GM18526 (cell line): Measurements from ENCODE around the gene MAP3K8.

Source experiments
- POLR2A ChIP-seq: IDR thresholded peaks from 3 replicates; pipeline ENCODE4 v1.6.1; 2011; ENCODE audit not compliant: insufficient read length; ENCODE audit errors: extremely low read depth

MAP3K8 gene

DNA sequence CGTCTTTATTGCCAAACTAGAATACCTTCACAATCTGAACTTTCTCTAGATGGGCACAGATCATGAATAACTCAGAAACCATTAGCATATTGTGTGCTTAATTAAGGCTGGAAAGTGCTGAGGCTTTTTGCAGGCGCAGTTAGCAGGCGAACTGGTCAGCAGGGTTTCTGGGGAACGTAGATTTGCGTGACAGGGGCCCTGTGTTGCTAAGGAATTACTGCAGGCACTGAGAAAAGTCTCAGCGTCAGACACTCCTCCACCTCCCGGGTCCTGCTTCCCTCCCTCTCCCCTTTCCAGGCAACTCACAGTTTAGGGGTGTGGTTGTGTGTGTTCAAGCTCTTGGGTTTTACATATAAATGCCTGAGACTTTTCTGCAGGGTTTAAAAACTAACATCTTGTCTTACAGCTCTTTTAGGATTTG lies 2.2 kb downstream of the MAP3K8 start:
- no peak for TF ChIP-seq POLR2A

DNA sequence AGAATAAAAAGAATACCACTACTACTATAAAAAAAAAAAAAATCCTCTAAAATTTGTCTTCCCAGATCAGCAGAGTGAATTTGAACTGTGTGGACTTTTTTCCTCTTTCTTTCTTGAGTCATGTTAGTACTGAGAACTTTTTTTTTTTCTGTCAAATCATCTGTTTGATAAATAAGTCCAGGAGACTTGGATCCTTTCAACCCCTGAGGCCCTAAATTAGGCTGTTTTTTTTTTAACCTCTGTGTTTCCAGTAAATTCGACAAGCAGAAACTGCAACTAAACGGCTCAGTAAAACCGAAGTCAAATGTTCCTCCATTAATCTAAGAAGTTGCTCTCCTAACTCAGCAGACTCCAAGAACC lies 2.7 kb downstream of the MAP3K8 start:
- TF ChIP-seq POLR2A: no peak

DNA sequence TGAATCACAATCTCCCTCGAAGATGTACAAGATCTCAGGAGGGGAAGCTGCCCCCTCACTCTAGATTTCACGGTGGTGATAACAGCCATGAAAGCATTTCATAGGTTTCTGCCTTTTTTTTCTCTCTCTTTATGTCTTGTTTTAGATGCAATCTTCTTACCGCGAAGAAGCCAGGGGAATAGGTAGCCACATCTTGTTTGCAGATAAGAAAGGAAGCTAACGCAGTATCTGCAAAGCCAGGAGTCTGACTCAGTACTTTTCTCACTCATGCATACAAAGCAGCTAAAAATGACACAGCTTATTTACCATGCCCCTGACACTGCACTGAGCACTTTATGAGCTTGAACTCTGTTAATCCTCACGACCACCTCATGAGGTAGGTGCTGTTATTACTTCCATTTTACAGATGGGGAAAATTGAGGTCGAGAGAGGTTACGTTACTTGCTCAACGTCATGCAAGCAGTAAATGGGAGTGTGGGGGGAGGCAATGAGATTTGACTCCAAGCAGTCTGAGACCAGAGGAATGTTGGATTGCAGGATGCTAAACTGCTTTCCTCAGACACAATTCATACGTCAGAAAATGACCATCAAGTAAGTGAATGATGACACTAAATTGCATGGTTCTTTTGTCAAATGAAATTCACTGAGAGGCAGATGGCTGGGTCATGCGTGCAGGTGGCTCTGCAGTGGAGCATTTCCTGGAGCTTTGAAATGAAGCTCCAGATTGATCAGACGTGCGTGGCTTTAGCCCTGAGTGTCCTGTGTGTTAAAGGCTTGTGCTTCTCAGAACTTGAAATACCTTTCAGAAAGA lies 3.3 kb downstream of the MAP3K8 start:
- no peak for TF ChIP-seq POLR2A

DNA sequence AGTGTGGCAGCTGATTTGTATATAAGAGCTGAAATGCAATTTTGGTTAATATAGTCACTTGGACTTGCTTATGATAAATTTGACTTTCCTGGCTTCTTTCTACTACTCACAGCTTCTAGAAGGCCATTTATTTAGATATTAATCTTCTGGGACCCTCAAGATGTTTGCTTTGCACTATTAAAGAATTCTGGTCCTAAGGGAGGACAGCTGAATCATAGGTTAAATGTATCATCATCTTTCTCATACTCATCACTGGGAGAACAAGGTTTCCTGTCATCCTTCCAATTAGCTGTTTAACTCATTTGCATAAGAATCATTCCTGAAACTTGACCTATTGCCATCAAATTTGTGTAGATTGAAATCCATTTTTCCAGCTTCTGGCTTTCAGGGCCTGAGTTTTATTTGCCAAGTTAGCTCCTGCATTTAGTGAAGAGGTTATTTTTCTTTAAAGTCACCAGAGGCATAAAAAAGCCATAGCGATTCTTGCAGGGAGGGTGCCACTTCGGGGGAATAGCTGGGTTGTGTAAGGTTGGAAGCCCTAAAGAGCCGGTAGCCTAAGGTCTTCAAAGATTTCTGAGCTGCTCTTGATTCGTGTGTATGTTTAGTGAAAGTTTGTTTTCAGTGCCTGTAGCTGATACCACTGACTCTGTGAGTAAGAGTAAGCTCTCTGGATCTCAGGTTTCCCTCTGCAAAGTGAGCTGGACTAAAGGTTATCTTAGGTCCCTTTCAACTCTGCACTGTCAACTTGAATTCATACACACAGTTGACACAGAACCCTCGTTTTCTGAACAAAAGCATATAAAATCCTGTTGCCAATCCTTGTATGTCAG lies 4.3 kb downstream of the MAP3K8 start:
- no peak for TF ChIP-seq POLR2A

DNA sequence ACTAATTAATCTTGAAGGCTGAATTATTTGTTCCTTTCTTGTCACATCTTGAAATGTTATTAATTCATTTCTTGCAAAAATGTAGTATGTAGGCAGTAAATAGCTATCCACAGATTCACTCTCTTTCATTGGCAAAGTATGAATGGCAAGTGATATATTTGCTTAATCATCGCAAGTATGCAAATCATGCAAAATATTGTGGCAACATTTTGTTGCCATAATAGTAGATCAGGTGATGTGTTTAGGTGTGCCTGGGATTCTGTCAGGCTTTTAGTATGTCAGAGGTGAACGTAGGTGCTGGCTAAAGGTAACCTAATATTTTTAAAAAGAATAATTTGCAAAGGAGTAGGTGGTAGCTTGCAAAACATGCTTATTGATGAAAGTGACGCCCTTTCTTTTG lies 5.9 kb downstream of the MAP3K8 start:
- TF ChIP-seq POLR2A: no peak

DNA sequence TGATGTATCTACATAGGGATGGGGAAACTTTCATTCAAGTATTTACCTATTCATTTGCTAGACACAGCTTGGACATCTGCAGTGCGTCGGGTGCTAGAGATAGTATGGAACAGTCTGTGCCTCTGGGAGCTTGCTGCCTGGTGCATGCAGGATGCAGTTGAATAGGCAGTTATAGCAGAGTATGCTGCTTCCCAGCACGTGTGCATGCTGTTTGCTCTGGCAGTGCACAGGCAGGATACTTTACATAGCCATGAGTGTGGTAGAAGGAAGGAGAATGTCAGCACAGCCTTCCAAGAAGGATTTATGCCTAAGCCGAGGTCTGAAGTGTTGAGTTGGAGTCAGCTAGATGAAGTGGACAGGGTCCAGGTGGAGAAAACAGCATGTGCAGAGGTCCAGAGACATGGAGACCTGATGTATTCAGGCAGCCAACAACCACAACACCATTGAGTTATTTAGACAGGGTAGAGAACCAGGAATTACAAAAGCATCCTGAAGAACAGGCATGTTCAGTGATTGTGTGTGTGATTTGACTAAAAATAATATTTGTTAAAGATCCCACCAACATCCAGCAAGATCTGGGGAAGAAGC lies 8.1 kb downstream of the MAP3K8 start:
- no peak for TF ChIP-seq POLR2A

DNA sequence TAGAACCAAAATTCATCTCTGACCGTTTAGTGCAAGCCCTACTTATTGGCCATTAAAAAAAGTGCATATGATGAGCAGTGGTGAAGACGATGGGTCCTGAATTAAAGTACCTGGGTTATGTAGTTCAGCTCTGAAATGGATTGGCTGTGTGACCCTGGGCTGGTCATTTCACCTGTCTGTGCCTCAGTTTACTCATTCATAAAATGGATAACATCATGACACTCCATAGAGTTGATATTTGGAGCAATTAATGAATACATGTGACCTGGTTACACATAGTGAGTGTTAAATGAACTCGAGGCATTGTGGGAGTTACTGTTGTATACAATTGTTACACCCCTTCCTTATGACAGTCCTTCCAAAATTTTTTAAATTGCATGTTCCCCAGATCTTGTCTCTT lies 9.1 kb downstream of the MAP3K8 start:
- no peak for TF ChIP-seq POLR2A

DNA sequence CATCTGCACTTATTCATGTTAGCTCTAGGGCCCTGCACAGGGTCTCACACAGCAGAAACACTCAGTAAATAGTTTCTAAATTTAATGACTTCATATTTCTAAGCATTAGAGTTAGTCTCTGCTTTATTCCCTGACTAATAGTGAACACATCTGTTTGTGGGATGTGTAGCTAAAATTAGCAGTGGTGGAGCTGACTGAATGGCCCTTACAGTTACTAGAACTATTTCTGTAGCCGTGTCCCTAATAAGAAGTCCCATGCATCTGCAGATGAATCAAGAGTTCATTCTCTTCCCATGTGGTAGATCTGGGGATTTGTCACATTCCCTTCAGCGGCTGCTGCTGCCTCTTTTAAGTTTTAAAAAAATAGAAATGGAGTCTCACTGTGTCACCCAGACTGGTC lies 11.7 kb downstream of the MAP3K8 start:
- TF ChIP-seq POLR2A: no peak

DNA sequence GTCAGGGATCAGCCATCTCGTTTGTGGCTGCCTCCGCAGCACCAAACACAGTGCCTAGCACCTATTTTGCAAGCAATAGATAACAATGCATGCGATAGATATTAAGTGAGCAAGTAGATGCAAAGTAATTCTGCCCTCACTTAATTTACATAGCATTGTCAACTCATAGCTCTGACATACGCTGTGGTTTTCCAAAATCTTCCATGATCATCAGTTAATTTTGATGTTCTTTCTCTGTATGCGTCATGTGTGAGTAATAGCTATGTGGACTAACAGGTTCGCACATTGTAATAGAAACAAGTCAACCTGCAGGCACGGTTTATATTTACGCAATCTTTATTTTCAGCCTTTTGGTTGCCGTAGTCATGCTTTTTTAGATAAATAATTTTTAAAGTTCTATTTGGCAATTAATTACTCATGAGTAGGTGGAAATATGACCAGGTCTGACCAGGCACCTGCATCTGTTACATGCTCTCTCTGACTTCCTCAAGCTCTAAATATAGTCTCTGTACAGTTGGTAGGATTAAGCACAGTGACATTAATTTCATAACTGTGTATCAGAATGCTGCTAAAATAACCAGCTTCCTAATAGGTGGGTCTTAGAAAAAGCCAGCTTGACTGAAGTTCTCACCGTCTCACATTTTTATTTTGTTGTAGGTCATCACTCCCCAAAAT lies 13.3 kb downstream of the MAP3K8 start:
- TF ChIP-seq POLR2A: no peak

DNA sequence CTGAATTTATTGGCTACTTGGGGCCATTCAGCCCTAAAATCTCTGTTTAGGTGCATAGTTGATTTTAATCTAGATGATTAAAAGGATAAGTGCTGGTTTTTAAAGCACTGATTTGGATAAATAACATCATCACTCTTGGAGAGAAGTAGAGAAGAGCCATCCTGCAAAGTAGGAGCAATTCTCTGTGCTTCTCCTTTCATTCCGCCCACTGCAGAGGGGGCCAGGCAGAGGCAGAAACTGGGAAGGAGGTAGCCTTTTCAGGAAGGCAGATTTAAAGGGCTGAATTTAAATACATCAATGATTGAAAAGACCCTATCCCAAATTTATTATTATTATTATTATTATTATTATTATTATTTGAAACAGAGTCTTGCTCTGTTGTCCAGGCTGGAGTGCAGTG lies 14.1 kb downstream of the MAP3K8 start:
- TF ChIP-seq POLR2A: no peak

DNA sequence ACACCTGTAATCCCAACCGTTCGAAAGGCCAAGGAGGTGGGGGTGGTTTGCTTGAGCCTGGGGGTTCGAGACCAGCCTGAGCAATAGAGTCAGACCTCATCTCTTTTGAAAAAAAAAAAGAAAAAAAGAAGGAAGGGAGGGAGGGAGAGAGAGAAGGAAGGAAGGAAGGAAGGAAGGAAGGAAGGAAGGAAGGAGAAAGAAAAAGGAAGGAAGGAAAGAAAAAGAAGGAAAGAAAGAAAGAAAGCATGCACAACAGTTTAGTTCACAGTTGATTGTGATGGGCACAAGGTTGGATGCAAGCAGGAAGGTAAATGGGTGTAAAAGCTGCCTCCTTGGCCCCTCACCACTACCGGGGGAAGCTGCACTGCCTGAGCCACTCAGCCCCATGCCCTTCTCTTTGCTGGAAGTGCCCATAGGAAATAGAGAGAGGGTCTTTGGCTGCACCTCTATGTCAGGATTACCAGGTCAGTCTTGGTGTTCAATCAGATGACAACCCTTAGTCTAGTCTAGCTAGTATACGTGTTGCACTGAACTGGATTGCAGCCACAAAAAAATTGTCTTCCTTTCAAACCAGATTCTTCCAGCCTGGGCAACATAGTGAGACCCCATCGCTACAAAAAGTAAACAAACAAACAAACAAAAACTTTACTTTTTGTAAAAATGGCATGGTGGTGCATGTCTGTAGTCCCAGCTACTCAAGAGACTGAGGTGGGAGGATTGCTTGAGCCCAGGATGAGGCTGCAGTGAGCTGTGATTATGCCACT lies 20.0 kb downstream of the MAP3K8 start:
- no peak for TF ChIP-seq POLR2A

DNA sequence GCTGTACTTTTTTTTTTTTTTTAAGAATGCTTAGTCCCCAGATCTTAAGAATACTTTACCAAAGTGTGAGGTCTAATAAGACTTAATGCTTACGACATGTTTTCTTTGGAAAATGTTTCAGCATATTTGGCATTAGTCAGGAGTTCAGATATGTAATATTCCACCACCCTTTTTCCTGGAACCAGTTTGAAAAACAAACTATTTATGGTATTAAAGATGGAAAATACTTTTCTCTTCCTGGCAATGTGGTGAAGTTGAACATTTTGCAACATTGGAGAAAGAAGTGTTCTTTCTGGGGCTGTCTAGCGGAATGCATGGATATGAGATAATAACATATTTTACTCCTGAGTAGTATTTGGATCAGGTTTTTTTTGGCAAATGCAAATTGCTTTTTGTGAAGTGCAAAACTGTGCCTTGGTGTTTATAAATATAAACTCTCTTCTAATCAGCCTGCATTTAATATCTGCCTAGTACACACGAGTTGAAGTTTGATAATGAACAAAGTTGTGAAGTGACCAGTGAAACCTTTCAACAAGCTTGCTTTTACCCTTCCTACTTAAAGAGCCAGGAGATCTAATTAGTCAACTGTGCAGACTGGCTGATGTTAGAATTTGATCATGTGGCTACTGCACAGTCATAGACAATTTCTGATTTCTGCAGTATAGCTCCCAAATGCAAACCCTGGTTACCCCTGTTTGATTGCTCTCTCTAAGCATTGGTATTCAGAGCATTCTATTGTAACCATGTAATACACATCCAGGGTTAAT lies 20.9 kb downstream of the MAP3K8 start:
- TF ChIP-seq POLR2A: no peak

DNA sequence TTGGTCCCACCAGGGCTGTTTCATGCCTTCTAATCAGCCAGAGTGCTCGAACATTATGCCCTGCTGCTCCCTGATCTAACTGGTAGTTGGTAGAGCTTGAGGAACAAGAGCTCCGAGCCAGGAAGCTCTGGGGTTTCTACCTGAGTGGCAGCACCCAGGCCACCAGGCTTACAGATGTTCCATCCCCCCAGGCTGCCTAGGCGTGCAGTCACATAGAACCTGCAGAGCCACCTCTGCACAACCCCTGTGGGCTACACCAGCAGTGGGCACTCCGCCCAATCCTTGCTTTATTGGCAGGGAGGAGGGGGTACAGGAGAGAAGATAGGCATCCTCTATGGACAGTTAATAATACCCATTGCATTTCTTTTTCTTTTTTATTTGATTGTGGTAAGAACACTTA lies 21.8 kb downstream of the MAP3K8 start:
- no peak for TF ChIP-seq POLR2A

DNA sequence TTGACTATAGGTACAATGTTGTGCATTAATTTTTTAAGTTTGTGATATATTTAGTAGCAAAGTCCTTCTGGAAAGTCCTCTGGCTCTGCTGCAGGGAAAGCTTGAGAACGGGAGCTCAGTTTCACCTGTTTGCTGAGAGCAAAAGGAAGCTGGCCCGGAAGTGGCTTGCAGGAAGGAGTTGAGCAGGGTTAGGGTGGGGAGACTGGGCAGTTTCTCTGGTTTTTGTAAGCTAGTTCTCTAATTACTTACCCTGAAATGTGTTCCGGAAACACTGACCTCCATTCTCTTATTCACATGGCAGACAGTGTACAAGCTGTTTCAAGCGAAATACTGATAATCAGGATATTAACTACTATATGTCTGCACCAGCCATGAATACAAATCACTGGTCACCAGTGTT lies 22.3 kb downstream of the MAP3K8 start:
- TF ChIP-seq POLR2A: no peak

DNA sequence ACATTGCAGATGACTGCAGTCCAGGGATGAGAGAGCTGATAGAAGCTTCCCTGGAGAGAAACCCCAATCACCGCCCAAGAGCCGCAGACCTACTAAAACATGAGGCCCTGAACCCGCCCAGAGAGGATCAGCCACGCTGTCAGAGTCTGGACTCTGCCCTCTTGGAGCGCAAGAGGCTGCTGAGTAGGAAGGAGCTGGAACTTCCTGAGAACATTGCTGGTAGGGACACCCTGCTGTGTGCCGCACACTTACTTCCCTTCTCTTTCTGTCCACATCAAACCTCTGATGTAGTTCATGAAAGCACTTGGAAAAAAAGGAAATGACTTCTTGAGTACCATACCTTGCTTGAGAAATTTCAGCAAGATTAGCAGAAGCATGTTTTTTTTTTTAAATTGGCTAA lies 25.3 kb downstream of the MAP3K8 start:
- no peak for TF ChIP-seq POLR2A

DNA sequence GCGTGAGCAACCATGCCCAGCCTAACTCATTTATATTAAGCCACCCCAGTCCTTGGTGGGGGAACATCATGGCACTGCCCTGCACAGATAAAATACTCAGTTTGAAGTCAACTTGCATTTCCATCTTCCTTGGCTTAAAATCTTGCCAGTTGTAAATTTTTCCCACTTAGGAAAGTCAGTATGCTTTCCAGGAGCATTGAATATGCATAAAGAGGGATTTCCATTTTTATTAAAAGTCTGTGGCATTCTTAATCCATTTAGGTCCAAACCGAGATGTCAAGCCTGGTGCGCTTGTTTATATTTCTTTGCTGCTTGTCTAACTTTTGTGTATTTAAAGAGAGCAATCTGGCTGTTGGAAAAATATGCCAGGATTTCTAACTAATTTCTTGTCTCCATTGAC lies 26.1 kb downstream of the MAP3K8 start:
- TF ChIP-seq POLR2A: no peak
